Osteocyte (in vitro differentiated cells): ENCODE measurements around the gene SNX32. TPM values are rescaled to one million over a fixed set of nuclear protein-coding genes. Genes with fewer than 3 reads are reported as not detected.

ENCODE experiments used
- DNase-seq: peaks from one replicate; pipeline ENCODE4 v3.0.0; 2021; ENCODE audit warnings: mixed read lengths; ENCODE audit not compliant: unreplicated experiment; ENCODE audit errors: extremely low spot score
- H3K27ac Mint-ChIP-seq: one replicate; pipeline ENCODE4 v1.8.0; 2021; ENCODE audit warnings: mild to moderate bottlenecking, mixed read lengths; ENCODE audit not compliant: unreplicated experiment
- H3K27me3 Mint-ChIP-seq: one replicate; pipeline ENCODE4 v1.8.0; 2021; ENCODE audit warnings: mixed read lengths; ENCODE audit not compliant: unreplicated experiment
- H3K36me3 Mint-ChIP-seq: one replicate; pipeline ENCODE4 v1.8.0; 2021; ENCODE audit warnings: mixed read lengths; ENCODE audit not compliant: unreplicated experiment
- H3K4me1 Mint-ChIP-seq: one replicate; pipeline ENCODE4 v1.8.0; 2021; ENCODE audit warnings: mixed read lengths; ENCODE audit not compliant: unreplicated experiment
- H3K4me3 Mint-ChIP-seq: one replicate; pipeline ENCODE4 v1.8.0; 2021; ENCODE audit warnings: mild to moderate bottlenecking, moderate library complexity, mixed read lengths; ENCODE audit not compliant: unreplicated experiment
- H3K9me3 Mint-ChIP-seq: one replicate; pipeline ENCODE4 v1.8.0; 2021; ENCODE audit warnings: mixed read lengths; ENCODE audit not compliant: unreplicated experiment
- CTCF ChIP-seq: fragments of 200-600 bp; sonication (generic); IDR thresholded peaks from 2 replicates; pipeline ENCODE4 v1.5.0; 2021; ENCODE audit warnings: antibody characterized with exemption, mild to moderate bottlenecking, moderate library complexity
- total RNA-seq: library from RNA; stranded (reverse); gene quantifications from 2 replicates; pipeline ENCODE4 v1.2.1, GENCODE V29; 2021

SNX32 gene
- total RNA-seq, 1 donor from 2014 or later, result 4.0 TPM

- Mint-ChIP-seq H3K36me3 (no peaks in the 10 kb centered on the region), H3K27ac (no peak overlapping the region), H3K9me3 (no peaks in the 10 kb centered on the region), H3K27me3 (peaks cover 30% of the 10 kb centered on the region), H3K4me1 (no peaks in the 10 kb centered on the region), H3K4me3 (no peak overlapping the region)
- DNase-seq, result no peak
- no peak for TF ChIP-seq CTCF
Observed at GRCh38 chr11:65794570-65795510, 38.9 kb upstream of the SNX32 start.

GRCh38 chr11:65796726-65797601, 36.8 kb upstream of the SNX32 start:
- no peak for DNase-seq
- TF ChIP-seq CTCF, result no peak
- no peaks in the 10 kb centered on the region for H3K4me1 Mint-ChIP-seq
- no peak overlapping the region for H3K4me3 Mint-ChIP-seq
- H3K27ac Mint-ChIP-seq, result no peak overlapping the region
- no peaks in the 10 kb centered on the region for H3K36me3 Mint-ChIP-seq
- peaks cover 27% of the 10 kb centered on the region for H3K27me3 Mint-ChIP-seq
- no peaks in the 10 kb centered on the region for H3K9me3 Mint-ChIP-seq

- TF ChIP-seq CTCF, result no peak
- H3K27ac Mint-ChIP-seq, result no peak overlapping the region
- H3K36me3 Mint-ChIP-seq, result no peaks in the 10 kb centered on the region
- H3K27me3 Mint-ChIP-seq, result peaks cover 26% of the 10 kb centered on the region
- no peaks in the 10 kb centered on the region for H3K4me1 Mint-ChIP-seq
- no peak overlapping the region for H3K4me3 Mint-ChIP-seq
- DNase-seq, result no peak
- H3K9me3 Mint-ChIP-seq, result no peaks in the 10 kb centered on the region
Observed at GRCh38 chr11:65797711-65798110, 36.1 kb upstream of the SNX32 start.

GRCh38 chr11:65798882-65799281, 34.9 kb upstream of the SNX32 start:
- no peak overlapping the region for H3K27ac Mint-ChIP-seq
- no peak for TF ChIP-seq CTCF
- DNase-seq, result no peak
- H3K36me3 Mint-ChIP-seq, result no peaks in the 10 kb centered on the region
- H3K9me3 Mint-ChIP-seq, result no peaks in the 10 kb centered on the region
- H3K27me3 Mint-ChIP-seq, result peaks cover 36% of the 10 kb centered on the region
- no peak overlapping the region for H3K4me3 Mint-ChIP-seq
- H3K4me1 Mint-ChIP-seq, result no peaks in the 10 kb centered on the region
